Hindlimb muscle (tissue), 1 donor: ENCODE results near the gene RAB6A. TPM values are rescaled to one million over a fixed set of nuclear protein-coding genes. Genes with fewer than 3 reads are reported as not detected.
"Not testable (repeated sequence)": the region's sequence is repeated elsewhere in the genome, so short reads cannot be mapped to it uniquely, and the experiment has no call there.

Experiments
- DNase-seq: peaks from one replicate; pipeline ENCODE4 v3.0.0-alpha.2; 2013
- polyA plus RNA-seq: library from polyadenylated mRNA; unstranded; fragments of 120-200 nt; gene quantifications from one replicate; pipeline ENCODE4 v1.2.1, GENCODE V29; 2013; ENCODE audit not compliant: insufficient read length

Gene RAB6A
- polyA plus RNA-seq = 87.8 TPM

DNA sequence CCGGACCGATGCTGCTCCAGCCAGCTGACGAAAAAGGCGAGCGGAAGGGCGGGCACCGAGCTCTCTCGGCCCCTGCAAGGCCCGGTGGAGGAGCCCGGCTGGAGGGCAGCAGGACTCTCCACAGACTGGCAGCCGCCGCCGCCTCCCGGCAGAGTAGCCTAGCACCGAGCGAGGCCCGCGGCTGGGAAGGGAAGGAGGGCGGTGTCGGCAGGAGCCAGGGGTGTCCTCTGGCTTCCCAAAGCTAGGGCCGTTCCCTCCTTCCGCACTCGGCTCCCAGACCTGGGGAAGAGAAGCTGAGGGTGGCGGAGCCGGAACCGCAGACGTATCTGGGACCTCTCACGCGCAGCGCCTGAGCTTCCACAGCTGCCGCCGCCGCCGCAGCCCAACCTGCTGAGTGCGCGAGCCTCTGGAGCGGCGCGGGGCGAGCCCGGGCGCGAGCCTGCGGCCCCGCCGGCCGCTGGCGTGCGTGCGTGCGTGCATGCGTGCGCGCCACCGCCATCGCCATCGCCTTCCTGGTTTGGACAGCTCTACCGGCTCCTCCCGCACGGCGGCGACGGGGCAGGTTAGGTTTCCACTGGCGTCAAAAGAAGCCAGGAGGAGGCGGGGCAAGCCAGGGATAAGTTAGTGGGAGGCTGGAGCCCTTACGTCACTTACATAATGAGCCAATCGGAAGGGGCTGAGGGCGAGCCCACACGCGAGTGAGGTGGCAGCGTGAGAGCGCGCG is at the start of gene RAB6A:
RAB6A (minus strand) TSS at position 396 of the 724 bp plus-strand sequence. CDS start 439 bp downstream, outside the sequence.
- peak; percentile 99 for DNase-seq

DNA sequence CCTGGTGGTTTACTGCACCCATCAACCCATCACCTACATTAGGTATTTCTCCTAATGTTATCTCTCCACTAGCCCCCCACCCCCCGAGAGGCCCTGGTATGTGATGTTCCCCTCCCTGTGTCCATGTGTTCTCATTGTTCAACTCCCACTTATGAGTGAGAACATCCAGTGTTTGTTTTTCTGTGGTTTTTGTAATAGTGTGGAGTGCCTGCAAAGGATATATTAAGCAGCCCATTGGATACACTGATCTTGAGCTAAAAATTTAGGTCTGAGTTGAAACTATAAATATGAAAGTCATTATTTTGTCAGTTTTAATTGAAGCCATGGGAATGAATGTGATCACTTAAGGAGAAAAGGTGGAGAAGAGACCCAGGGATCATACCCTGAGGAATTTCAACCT is 49.8 kb upstream of the RAB6A start:
- no peak for DNase-seq

- no peak for DNase-seq
Measured at GRCh38 chr11:73808052-73808451, 47.2 kb upstream of the RAB6A start.

GRCh38 chr11:73804712-73805111 is 43.8 kb upstream of the RAB6A start:
- DNase-seq = no peak

DNA sequence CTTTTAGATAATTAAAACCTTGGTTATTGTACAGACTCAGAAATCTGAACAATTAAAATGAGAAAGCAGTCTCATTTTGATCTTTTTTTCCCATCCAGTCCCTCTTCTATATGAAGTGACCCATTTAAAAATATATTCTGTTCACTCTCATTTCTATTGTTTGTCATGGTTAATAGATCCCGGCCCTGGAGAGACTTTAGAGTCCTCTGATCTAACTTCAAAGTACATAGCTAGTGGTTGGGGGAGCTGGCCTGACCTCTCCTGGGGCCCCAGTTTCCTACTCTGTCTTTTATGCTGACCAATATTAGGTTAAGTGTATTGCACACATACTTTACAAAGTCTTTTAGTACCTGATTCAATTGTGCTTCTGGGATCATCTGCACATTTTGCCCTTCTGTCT is 40.3 kb upstream of the RAB6A start:
- DNase-seq = no peak

DNA sequence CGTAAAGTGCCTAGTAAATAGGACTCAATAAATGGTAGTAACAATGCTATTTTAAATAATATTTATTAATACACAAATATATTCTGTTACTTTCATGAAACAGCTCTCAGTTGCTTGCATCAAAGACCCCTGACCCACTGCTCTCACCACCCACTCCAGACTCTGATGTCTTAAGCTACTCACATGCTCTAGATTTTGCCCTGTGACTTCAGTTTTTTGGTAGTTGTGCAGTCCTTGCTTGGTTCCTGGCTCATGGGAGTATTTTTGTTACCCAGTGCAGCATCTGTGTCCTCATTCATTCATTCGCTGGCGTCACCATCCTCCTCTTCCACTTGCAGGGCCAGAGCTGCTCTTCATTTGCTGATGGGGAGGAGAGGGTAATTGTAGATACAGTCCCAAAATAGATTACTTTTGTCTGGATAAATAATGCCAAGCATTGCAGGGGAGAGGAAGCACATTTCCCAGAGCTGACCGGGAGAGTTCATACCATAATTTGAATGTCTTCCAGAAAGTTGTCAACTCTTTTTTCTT is 39.5 kb upstream of the RAB6A start:
- no peak for DNase-seq

DNA sequence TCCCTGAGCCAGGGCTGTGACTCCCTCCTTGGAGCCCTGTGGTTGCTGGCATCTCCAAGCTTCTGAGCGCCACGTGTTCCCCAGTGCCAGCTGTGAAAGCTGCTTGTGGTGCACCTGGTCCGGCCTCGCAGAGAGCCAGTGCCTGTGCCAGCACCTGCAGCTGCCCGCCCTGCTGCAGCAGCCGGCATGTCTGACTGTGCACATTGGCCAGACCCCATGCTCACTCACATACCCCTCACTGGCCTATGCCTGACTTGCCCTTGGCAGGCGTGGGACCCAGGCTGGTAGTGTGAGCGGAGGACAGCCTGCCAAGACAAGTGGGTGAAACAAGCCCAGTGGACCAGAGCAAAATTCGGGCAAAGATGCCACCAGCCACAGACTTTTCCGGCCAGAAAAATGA is 36.6 kb upstream of the RAB6A start:
- peak; percentile 30 for DNase-seq

DNA sequence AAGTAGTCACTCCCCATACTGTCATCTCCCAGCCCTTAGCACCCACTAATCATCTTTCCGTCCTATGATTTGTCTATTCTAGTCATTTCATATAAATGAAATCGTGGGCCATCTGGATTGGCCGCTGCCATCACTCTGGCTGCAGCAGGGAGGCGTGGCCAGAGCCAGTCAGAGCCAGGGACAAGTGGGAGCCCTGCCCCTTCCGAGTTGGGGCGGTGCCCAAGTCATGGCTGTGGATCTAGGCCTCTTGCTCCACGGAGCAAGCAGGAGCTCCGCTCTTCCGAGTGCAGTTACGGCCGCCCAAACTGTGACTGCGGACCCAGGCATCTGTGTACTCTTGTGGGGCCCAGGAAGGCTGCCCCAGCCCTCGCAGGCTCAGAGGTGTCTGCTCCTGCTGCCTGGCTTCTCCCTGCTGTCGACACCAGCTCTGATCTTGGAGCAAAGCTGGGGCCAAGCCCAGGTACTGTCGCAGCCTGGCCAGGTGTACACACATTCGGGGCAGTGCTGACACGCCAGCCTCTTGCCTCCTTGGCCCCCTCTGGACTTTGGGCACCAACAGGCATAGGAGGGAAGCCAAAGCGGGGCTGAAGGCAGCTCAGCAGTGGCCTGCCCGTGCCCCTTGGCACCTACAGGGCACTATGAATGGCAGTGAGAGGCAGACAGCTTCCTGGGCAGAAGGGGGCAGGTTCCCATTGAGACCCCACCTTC is 35.2 kb upstream of the RAB6A start:
- DNase-seq = no peak

DNA sequence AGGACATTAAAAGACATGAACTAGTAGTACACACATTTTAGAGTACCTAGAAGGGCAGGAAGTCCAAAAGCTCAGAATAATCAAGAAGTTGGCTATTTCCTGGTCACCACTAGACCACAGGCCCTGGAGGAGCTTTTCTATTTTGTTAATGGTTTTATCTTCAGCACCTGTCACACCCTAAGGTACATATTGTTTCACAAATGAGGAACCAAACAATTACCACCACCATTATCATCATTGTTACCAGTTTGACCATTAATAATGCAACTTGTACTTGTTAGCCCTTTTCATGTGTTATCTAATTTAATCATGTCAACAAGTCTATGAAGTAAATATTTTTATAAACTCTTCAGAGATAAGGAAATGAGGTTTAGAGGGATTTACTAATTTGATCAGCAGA is 31.7 kb upstream of the RAB6A start:
- no peak for DNase-seq

GRCh38 chr11:73789279-73789670 is 28.4 kb upstream of the RAB6A start:
- DNase-seq = peak; percentile 6

DNA sequence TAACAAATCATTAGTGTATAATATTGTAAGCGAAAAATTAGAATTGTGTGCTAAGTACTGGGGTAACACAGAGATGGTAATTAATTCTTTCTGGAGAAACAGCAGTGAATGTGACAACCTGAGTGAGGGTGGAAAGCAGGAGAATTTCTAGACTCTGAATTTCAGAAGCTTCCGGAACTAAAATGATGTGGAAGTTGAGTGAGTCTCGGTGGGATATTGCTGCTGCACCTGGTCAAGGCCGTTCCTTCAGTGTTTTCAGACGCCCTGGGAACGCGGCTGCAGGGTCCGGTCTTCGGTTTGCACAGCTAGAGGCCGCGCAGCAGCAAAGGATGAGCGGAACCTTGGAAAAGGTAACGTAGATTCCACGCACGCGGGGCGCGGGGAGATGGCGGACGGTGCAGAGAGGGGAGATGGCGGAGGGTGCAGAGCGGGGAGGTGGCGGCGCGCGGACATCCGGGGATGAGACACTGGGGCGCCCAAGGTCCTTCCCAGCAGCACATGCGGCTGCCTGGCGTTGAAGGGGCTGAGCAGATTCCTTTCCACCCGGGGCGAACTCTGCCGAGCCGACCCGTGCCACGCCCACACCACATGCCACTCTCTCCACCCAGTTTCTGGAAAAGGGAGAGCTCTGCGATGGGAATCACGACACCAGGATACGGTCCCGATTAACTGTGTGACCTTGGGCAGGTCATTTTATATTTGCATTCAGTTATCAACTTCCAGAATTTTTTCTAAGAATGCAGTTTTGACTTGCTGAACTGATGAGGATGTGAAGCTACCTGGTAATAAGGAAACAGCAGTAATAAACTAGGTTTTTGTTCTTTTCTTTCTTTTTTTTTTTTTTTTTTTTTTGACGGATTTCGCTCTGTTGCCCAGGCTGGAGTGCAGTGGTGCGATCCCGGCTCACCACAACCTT is 27.0 kb upstream of the RAB6A start, which contains the start of gene MRPL48:
MRPL48 (plus strand) TSS at position 232 of the 916 bp plus-strand sequence; CDS start at position 330, 98 bp downstream.
- DNase-seq = peak; percentile 91

DNA sequence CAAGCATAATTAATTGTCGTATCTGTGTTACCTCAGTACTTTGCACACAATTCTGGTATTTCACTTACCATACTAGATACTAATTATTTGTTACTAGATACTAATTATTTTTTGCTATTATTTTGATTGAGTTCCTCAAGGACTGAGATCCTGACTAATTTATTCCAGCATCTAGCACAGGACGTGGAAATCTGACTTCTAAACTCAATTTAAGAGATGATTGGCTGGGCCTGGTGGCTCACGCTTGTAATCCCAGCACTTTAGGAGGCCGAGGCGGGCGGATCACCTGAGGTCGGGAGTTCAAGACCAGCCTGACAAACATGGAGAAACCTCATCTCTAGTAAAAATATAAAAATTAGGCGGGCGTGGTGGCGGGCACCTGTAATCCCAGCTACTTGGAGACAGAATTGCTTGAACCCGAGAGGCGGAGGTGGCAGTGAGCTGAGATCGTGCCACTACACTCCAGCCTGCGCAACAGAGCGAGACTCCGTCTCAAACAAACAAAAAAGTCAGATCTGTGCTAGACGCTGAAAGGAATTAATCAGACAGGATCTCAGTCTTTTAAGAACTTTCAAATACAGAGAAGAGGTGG is 26.3 kb upstream of the RAB6A start:
- DNase-seq = no peak

DNA sequence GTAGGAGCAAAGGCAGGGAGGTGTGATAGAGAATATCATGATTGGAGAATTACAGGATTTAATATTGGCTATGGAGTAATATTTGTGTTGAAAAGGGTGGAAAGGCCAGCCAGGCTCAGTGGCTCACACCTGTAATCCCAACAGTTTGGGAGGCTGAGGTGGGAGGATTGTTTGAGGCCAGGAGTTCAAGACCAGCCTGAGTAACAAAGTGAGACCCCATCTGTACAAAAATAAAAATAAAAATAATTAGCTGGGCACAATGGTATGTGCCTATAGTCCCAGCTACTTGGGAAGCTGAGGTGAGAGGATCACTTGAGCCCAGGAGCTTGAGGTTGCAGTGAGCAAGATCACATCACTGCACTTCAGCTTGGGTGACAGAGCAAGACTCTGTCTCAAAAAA is 24.6 kb upstream of the RAB6A start:
- DNase-seq = not testable (repeated sequence)

GRCh38 chr11:73784734-73785133 is 23.9 kb upstream of the RAB6A start:
- DNase-seq = no peak

DNA sequence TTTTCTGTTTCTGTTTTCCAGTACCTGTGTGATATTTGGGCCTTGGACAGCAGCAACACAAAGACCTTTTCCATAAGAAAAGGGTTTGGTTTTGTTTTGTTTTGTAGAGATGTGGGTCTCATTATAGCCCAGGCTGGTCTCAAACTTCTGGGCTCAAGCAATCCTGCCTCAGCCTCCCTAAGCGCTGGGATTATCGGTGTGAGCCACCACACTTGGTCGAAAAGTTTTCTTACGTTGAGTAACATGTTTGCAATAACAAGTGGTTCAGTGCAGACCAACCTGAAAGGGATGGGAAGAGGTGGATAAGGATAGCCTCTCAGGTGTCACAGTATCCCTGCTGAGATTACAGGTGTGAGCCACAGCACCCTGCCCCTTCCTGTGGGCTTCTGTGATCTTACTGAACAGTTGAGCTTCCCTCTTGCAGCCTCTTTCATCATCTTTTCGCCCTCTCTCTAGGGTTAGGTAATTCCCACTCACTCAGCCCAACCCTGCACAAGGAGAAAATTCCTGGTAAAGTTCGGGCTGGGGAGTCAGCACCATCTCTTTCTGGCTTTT is 23.3 kb upstream of the RAB6A start:
- DNase-seq = no peak

DNA sequence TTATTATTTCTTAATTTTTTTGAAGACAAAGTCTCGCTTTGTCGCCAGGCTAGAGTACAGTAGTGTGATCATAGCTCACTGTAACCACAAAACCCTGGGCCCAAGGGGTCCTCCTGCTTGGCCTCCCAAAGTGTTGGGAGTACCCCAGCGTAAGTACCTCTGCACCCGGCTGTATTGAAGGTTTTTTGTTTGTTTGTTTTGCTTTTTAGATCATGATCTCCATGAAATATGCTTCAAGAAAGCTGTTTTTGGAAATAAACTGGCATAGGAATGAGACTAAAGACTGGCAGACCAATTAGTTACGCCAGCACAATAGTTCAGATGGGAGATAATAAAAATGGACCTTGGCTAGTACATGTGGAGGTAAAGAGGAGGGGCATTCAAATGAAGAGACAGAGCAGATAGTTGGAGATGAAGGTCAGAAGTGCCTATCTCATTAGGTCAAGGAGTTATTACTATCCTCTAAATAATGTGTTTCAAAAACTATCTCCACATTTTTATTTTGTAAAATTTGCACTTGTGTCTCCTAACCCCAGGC is 22.7 kb upstream of the RAB6A start:
- no peak for DNase-seq

- DNase-seq = no peak
Measured at GRCh38 chr11:73781303-73781702, 20.4 kb upstream of the RAB6A start.

DNA sequence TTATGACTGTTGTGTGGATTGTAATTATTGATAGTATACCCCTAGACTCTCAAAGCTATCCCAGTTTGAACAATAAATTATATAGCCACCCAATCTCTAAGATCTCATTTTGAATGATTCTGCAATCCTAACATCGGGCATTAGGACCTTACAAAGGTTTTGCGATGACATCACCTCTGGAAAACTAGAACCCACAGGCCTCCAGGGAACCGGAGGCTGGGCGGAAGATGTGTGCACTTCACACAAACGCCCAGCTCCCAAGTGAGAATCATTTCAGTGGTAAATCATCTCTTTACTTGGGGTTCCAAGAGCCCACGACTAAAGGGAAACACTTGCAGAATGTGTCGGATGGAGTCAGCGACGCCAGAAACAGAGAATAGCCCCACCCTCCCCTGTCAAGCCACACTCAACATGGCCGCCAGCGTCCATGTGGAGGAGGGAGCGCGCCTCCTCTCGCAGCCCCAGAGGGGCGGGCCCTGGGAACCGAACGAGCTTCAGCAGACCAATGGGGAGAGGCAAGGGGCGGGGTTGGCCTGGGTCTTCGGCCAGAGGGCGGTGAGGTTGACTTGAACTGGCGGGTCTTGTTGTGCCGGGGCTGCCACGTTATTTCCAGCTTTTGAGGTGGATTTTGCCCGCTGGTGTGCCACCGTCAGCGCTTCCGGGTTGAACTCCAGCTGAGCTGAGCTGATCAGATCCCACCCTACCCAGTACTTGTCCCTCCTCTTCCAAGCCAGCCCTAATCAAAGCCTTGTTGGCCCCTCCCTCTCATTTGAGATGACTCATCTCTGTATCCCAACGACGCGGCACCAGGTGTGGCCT is 18.4 kb upstream of the RAB6A start:
- peak; percentile 99 for DNase-seq

DNA sequence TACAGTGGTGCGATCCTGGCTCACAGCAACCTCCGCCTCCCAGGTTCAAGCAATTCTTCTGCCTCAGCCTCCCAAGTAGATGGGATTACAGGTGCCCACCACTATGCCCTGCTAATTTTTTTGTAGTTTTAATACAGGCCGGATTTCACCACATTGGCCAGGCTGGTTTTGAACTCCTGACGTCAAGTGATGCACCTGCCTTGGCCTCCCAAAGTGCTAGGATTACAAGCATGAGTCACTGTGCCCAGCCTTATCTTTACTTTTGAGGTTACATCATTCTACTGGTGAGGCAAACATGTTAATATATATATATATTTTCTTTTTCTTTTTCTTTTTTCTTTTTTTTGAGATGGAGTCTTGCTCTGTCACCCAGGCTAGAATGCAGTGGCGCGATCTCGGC is 9.9 kb upstream of the RAB6A start:
- DNase-seq = not testable (repeated sequence)

DNA sequence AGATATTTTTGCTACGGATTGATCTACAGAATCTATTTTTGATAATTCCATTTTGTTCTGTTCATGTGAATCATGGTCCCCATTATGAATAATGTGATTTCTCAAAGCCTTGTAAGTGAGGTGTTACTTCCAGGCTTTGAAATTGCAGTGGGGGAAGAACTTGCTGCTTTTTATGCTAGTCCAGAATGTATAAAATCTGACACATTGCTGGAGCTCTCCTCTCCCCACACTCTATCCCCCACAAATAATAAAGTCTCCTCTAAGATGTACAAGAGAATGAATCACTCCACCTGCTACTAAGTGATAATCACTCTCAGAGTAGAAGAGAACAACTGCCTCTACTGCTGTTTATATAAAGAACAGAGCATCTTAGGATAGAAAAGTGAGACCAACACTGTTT is 5.9 kb upstream of the RAB6A start:
- no peak for DNase-seq

GRCh38 chr11:73762732-73763131 is 1.9 kb upstream of the RAB6A start:
- no peak for DNase-seq
